GM21367 (cell line): Measurements from ENCODE around the gene CST1.

Experiments used
- ATAC-seq: cut with Tn5 transposase; IDR thresholded peaks from one replicate; pipeline ENCODE4 v1.9.1; 2021; ENCODE audit not compliant: unreplicated experiment

The CST1 gene

GRCh38 chr20:23710771-23711170 lies 40.0 kb downstream of the CST1 start:
- no peak for ATAC-seq

- ATAC-seq = no peak
Observed at GRCh38 chr20:23705895-23706294, 44.8 kb downstream of the CST1 start.

GRCh38 chr20:23702021-23702420 lies 48.7 kb downstream of the CST1 start:
- ATAC-seq = no peak

GRCh38 chr20:23700931-23701330 lies 49.8 kb downstream of the CST1 start:
- ATAC-seq = no peak

GRCh38 chr20:23697947-23698346 lies 52.8 kb downstream of the CST1 start:
- no peak for ATAC-seq
